Peyer's patch (tissue), 4 donors: Measurements from ENCODE around the gene INPP5A.

Source experiments
- POLR2A ChIP-seq, 2 donors: fragments of 450-650 bp; IDR thresholded peaks; one replicate each; pipeline ENCODE4 v1.5.1; 2017; ENCODE audit warnings: antibody characterized with exemption in 2 of 2, mild to moderate bottlenecking in 2 of 2, moderate library complexity in 2 of 2
- TF ChIP-seq, protein P1 (sequence below), 6 experiments: fragments of 450-650 bp in 4 of 6; fragments of 200-600 bp in 2 of 6; sonication (generic) in 1 of 6; IDR thresholded peaks; one replicate each; pipeline ENCODE4 v1.5.1; 2017 to 2019; ENCODE audit warnings: antibody characterized with exemption in 6 of 6, mild to moderate bottlenecking in 3 of 6, moderate library complexity in 1 of 6

DNA sequence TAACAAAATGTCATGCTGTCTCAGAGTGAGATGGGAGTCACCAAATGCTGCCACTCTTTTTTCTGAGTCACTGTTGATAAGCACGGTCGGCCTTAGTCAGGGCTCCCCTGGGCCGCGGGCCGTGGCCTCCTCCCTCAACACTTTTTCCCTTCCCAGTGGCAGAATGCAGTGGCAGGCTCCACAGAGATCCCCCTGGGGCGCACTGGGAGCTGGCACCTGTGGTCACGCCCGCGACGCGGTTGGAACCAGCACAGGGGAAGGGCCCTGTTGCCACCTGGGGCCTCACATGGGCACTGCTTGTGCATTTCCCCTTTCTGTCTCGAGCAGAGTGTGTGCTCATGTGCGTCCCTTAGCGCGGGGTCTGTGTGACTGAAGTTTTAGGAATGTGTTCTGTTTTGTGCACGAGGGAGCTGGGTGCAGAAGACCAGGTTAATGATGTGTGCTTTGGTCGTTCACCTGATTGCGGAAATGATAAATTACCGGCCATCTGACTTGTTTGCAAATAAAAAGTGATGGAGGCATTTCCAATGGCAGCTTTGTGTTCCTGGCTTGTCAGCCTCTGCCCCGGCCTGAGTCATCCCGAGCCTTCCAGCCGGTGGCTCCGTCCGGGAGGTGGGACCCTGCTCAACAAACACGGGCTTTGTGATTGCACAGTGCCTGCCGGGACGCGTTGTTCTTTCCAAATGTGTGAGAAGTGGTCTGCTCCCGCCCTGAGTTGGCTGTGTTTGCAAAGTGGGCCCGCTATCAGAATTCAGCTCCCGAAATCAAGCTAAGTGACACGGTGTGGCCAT lies 147.7 kb downstream of the INPP5A start:
- TF ChIP-seq, protein P1, sequence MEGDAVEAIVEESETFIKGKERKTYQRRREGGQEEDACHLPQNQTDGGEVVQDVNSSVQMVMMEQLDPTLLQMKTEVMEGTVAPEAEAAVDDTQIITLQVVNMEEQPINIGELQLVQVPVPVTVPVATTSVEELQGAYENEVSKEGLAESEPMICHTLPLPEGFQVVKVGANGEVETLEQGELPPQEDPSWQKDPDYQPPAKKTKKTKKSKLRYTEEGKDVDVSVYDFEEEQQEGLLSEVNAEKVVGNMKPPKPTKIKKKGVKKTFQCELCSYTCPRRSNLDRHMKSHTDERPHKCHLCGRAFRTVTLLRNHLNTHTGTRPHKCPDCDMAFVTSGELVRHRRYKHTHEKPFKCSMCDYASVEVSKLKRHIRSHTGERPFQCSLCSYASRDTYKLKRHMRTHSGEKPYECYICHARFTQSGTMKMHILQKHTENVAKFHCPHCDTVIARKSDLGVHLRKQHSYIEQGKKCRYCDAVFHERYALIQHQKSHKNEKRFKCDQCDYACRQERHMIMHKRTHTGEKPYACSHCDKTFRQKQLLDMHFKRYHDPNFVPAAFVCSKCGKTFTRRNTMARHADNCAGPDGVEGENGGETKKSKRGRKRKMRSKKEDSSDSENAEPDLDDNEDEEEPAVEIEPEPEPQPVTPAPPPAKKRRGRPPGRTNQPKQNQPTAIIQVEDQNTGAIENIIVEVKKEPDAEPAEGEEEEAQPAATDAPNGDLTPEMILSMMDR (IDR thresholded peaks at IDR 0.05), result no peak
- no peak for TF ChIP-seq POLR2A (IDR thresholded peaks at IDR 0.05)
